Endothelial cell of umbilical vein (primary cell): Measurements from ENCODE around the gene MEPE. TPM values are rescaled to one million over a fixed set of nuclear protein-coding genes. Genes with fewer than 3 reads are reported as not detected.

ENCODE experiments used
- BruUV-seq: library from RNA; stranded (reverse); fragments of 400-500 nt; replicated peaks from 2 replicates; lab custom pipeline; 2021; lab: Mats Ljungman, UMichigan
- CTCF ChIA-PET: fragments of 300-600, 350-600 bp; sonication (Branson Sonifier 250); formaldehyde crosslinking; loops from one replicate; lab custom pipeline; 2021; ENCODE audit warnings: antibody characterized with exemption, inconsistent platforms; lab: Charles Lee
- POLR2A ChIA-PET: fragments of 300-600, 350-600 bp; sonication (Branson Sonifier 250); formaldehyde crosslinking; loops from one replicate; lab custom pipeline; 2021; ENCODE audit warnings: antibody characterized with exemption, inconsistent platforms; lab: Charles Lee
- DNase-seq: peaks from one replicate; pipeline ENCODE4 v3.0.0-alpha.2; 2011; ENCODE audit warnings: low read depth, low spot score
- FAIRE-seq: peaks from 2 replicates; lab custom pipeline; 2011; peaks lifted over from hg19 to GRCh38; lab: Jason Lieb, UNC
- H2AFZ ChIP-seq: 2 replicates; pipeline ENCODE4 v1.6.0; 2012; ENCODE audit warnings: low read depth, low read length, control low read depth, inconsistent platforms
- H3K27ac ChIP-seq: 2 replicates; pipeline ENCODE4 v1.5.1; 2011; ENCODE audit warnings: low read depth, mild to moderate bottlenecking, control low read depth, low read length, moderate library complexity; ENCODE audit not compliant: insufficient read depth
- H3K27me3 ChIP-seq, 2 experiments: 2 replicates each; pipeline versions ENCODE4 v1.6.0 to v1.6.1; 2011; ENCODE audit warnings: low read length in 2 of 2, mixed read lengths in 1 of 2; ENCODE audit not compliant: control insufficient read depth in 2 of 2, insufficient read depth in 2 of 2
- H3K36me3 ChIP-seq, 2 experiments: 2 replicates in 1 of 2; 3 replicates in 1 of 2; pipeline ENCODE4 v1.5.1; 2011; ENCODE audit warnings: low read length in 2 of 2, mild to moderate bottlenecking in 1 of 2, moderate library complexity in 1 of 2; ENCODE audit not compliant: control insufficient read depth in 2 of 2, insufficient read depth in 2 of 2; ENCODE audit errors: extremely low read depth in 1 of 2
- H3K4me1 ChIP-seq: 3 replicates; pipeline ENCODE4 v1.5.1; 2011; ENCODE audit warnings: mild to moderate bottlenecking, low read length; ENCODE audit not compliant: control insufficient read depth, insufficient read depth; ENCODE audit errors: extremely low read depth
- H3K4me2 ChIP-seq: 2 replicates; pipeline ENCODE4 v1.6.1; 2011; ENCODE audit warnings: low read length, control low read depth, mixed read lengths; ENCODE audit not compliant: insufficient read depth
- H3K4me3 ChIP-seq, 3 experiments: fragments of 200-600 bp in 1 of 3; sonication (generic), shearing (Covaris generic) in 1 of 3; replicated peaks in 1 of 3; 2 replicates each; pipeline ENCODE4 v1.5.1; 2011 to 2016; ENCODE audit warnings: control low read depth in 3 of 3, low read length in 3 of 3, mild to moderate bottlenecking in 2 of 3, inconsistent platforms in 1 of 3, low read depth in 1 of 3, moderate library complexity in 1 of 3; ENCODE audit not compliant: insufficient read depth in 1 of 3
- H3K79me2 ChIP-seq: 2 replicates; pipeline ENCODE4 v1.6.0; 2012; ENCODE audit warnings: low read length, inconsistent platforms; ENCODE audit not compliant: control insufficient read depth, insufficient read depth
- H3K9ac ChIP-seq: replicated peaks from 2 replicates; pipeline ENCODE3; 2011; ENCODE audit warnings: low read length, control low read depth; ENCODE audit not compliant: insufficient read depth; ENCODE audit errors: extremely low read depth
- H3K9me1 ChIP-seq: replicated peaks from 3 replicates; pipeline ENCODE4 v1.6.0; 2011; ENCODE audit warnings: mild to moderate bottlenecking, low read length; ENCODE audit not compliant: control insufficient read depth, insufficient read depth; ENCODE audit errors: extremely low read depth
- H3K9me3 ChIP-seq: replicated peaks from 2 replicates; pipeline ENCODE4 v1.5.1; 2012; ENCODE audit warnings: low read length, inconsistent platforms; ENCODE audit not compliant: control insufficient read depth, insufficient read depth
- H4K20me1 ChIP-seq: replicated peaks from 2 replicates; pipeline ENCODE3; 2011; ENCODE audit warnings: mild to moderate bottlenecking, low read length; ENCODE audit not compliant: control insufficient read depth, insufficient read depth; ENCODE audit errors: extremely low read depth
- EZH2 ChIP-seq: IDR thresholded peaks from 2 replicates; pipeline ENCODE4 v1.6.1; 2012; ENCODE audit warnings: borderline replicate concordance, low read depth, mild to moderate bottlenecking, moderate library complexity, low read length, inconsistent platforms; ENCODE audit not compliant: severe bottlenecking
- GATA2 ChIP-seq: IDR thresholded peaks from 2 replicates; pipeline ENCODE4 v1.7.0; 2011; ENCODE audit warnings: low read depth, mild to moderate bottlenecking, moderate library complexity, mixed read lengths, low read length; ENCODE audit not compliant: insufficient read length, insufficient read depth
- JUN ChIP-seq: IDR thresholded peaks from 2 replicates; pipeline ENCODE4 v1.6.1; 2011; ENCODE audit warnings: borderline replicate concordance, low read depth; ENCODE audit not compliant: insufficient read length, insufficient read depth
- MYC ChIP-seq: IDR thresholded peaks from one replicate; pipeline ENCODE4 v1.6.1; 2011; ENCODE audit warnings: mild to moderate bottlenecking, low read depth, low read length
- POLR2AphosphoS5 ChIP-seq: IDR thresholded peaks from 2 replicates; pipeline ENCODE4 v1.6.1; 2012; ENCODE audit warnings: low read depth, mild to moderate bottlenecking, control low read depth, low read length, moderate library complexity; ENCODE audit not compliant: insufficient read depth
- dilution Hi-C: fragments of 300-500 bp; cut with MboI; formaldehyde crosslinking; loops from one replicate; pipeline ENCODE4 v1.15.0; 2019; ENCODE audit warnings: low sequenced_read_pairs; ENCODE audit not compliant: extremely low pct_ligation_motif_present
- intact Hi-C: fragments of 100-400 bp; cut with micrococcal nuclease; formaldehyde crosslinking; loops from one replicate; pipeline ENCODE4 v1.10.0; 2022
- polyA plus RNA-seq, 4 experiments: library from polyadenylated mRNA; depleted of rRNA in 3 of 4; stranded (reverse) in 3 of 4; unstranded in 1 of 4; fragments of >200 nt; gene quantifications; 2 replicates each; pipeline versions ENCODE4 v1.2.1 to v1.2.3, GENCODE V29; 2011 to 2012; ENCODE audit warnings: missing spikeins in 1 of 4
- total RNA-seq: library from RNA; stranded (reverse); gene quantifications from 2 replicates; pipeline ENCODE4 v1.2.3, GENCODE V29; 2021
- TF ChIP-seq, protein P1 (sequence below): IDR thresholded peaks from 2 replicates; pipeline ENCODE4 v1.6.1; 2011; ENCODE audit not compliant: insufficient read depth, insufficient read length
- TF ChIP-seq, protein P2 (sequence below), 2 donors: IDR thresholded peaks; 1 replicate in 1 of 2; 2 replicates in 1 of 2; pipeline ENCODE4 v1.5.1; 2011; ENCODE audit warnings: low read length in 2 of 2, mild to moderate bottlenecking in 2 of 2, moderate library complexity in 2 of 2, control low read depth in 1 of 2, inconsistent platforms in 1 of 2, low read depth in 1 of 2; ENCODE audit not compliant: insufficient read depth in 1 of 2; ENCODE audit errors: extremely low read depth in 1 of 2

The MEPE gene
- total and polyA plus RNA-seq, 2 donors (not counting 3 experiments of a cell fraction or from before 2014, with no cell fraction given): not detected

- H3K9ac ChIP-seq: no peak overlapping the region
- TF ChIP-seq, protein P1, sequence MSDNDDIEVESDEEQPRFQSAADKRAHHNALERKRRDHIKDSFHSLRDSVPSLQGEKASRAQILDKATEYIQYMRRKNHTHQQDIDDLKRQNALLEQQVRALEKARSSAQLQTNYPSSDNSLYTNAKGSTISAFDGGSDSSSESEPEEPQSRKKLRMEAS: no peak
- TF ChIP-seq POLR2AphosphoS5: no peak
- no peak for TF ChIP-seq JUN
- TF ChIP-seq, protein P2, sequence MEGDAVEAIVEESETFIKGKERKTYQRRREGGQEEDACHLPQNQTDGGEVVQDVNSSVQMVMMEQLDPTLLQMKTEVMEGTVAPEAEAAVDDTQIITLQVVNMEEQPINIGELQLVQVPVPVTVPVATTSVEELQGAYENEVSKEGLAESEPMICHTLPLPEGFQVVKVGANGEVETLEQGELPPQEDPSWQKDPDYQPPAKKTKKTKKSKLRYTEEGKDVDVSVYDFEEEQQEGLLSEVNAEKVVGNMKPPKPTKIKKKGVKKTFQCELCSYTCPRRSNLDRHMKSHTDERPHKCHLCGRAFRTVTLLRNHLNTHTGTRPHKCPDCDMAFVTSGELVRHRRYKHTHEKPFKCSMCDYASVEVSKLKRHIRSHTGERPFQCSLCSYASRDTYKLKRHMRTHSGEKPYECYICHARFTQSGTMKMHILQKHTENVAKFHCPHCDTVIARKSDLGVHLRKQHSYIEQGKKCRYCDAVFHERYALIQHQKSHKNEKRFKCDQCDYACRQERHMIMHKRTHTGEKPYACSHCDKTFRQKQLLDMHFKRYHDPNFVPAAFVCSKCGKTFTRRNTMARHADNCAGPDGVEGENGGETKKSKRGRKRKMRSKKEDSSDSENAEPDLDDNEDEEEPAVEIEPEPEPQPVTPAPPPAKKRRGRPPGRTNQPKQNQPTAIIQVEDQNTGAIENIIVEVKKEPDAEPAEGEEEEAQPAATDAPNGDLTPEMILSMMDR (IDR thresholded peaks at IDR 0.05; ENCODE audit: extremely low read depth in 1 of 2, insufficient read depth in 1 of 2, low read depth in 1 of 2, low read length in 2 of 2): no peak
- TF ChIP-seq EZH2: no peak
- TF ChIP-seq MYC: no peak
- TF ChIP-seq GATA2: no peak
- H2AFZ ChIP-seq: no peak overlapping the region
- H3K4me1 ChIP-seq: no peaks in the 10 kb centered on the region
- H3K27me3 ChIP-seq: peaks cover 0 to 1% of the 10 kb centered on the region in 2 experiments
- H3K4me2 ChIP-seq: no peak overlapping the region
- DNase-seq (no peak), FAIRE-seq (no peak)
- POLR2A ChIA-PET: no interaction called here
- no TSS peak for BruUV-seq
- no peaks in the 10 kb centered on the region for H3K9me1 ChIP-seq
- dilution Hi-C loops: no loop called here
- no peaks in the 10 kb centered on the region for H3K36me3 ChIP-seq
- no peaks in the 10 kb centered on the region for H3K9me3 ChIP-seq
- no peak overlapping the region for H3K27ac ChIP-seq
- no peak overlapping the region for H3K4me3 ChIP-seq
- no peaks in the 10 kb centered on the region for H4K20me1 ChIP-seq
- no peaks in the 10 kb centered on the region for H3K79me2 ChIP-seq
- CTCF ChIA-PET: no interaction called here
- intact Hi-C loops: no loop called here
Measured at GRCh38 chr4:87803421-87803820, 29.3 kb upstream of the MEPE start.
